HEK293 (cell line): ENCODE data around the gene DLL4.
A peak's percentile ranks its signal among the peaks of the same experiment; 100 is the strongest.
"Not testable (repeated sequence)": the region's sequence is repeated elsewhere in the genome, so short reads cannot be mapped to it uniquely, and the experiment has no call there.

ENCODE experiments used
- CTCF ChIA-PET: fragments of 350-600 bp; formaldehyde crosslinking; extraction: SDS; loops from one replicate; lab custom pipeline; 2021; ENCODE audit warnings: antibody characterized with exemption; lab: Yijun Ruan, JAX
- POLR2A ChIA-PET: fragments of 300-600 bp; formaldehyde crosslinking; extraction: SDS; loops from one replicate; lab custom pipeline; 2020; ENCODE audit warnings: antibody characterized with exemption, inconsistent platforms; lab: Yijun Ruan, JAX
- H3K27ac ChIP-seq: fragments of 200-500 bp; sonication (Bioruptor generic); 2 replicates; pipeline ENCODE4 v1.5.1; 2014; ENCODE audit warnings: low read depth, low read length, control low read depth, inconsistent platforms; ENCODE audit errors: extremely low read depth
- H3K36me3 ChIP-seq, 2 experiments: fragments of 200-500 bp in 1 of 2; sonication (Bioruptor generic) in 1 of 2; 1 replicate in 1 of 2; 2 replicates in 1 of 2; pipeline ENCODE4 v1.5.1; 2014 to 2017; ENCODE audit warnings: inconsistent platforms in 2 of 2, low read length in 2 of 2; ENCODE audit not compliant: control insufficient read depth in 2 of 2, insufficient read depth in 1 of 2
- H3K4me1 ChIP-seq: fragments of 200-500 bp; sonication (Bioruptor generic); 2 replicates; pipeline ENCODE4 v1.5.1; 2014; ENCODE audit warnings: mild to moderate bottlenecking, low read length, inconsistent platforms; ENCODE audit not compliant: control insufficient read depth, insufficient read depth
- H3K4me3 ChIP-seq: 2 replicates; pipeline ENCODE4 v1.5.1; 2011; ENCODE audit warnings: low read depth, mild to moderate bottlenecking, control low read depth, low read length, moderate library complexity
- H3K9me3 ChIP-seq: fragments of 200-500 bp; sonication (Bioruptor generic); 2 replicates; pipeline ENCODE4 v1.5.1; 2014; ENCODE audit warnings: low read depth, low read length, inconsistent platforms; ENCODE audit not compliant: control insufficient read depth, insufficient read depth
- BCL11B ChIP-seq: fragments of 450-650 bp; formaldehyde crosslinking; IDR thresholded peaks from 2 replicates; pipeline ENCODE4 v1.5.1; 2016; ENCODE audit warnings: low read depth, missing biosample characterization, missing genetic modification characterization
- FEZF1 ChIP-seq: fragments of 450-650 bp; formaldehyde crosslinking; IDR thresholded peaks from 2 replicates; pipeline ENCODE4 v1.5.1; 2016; ENCODE audit warnings: missing biosample characterization, missing genetic modification characterization
- GLIS1 ChIP-seq: fragments of 450-650 bp; formaldehyde crosslinking; IDR thresholded peaks from 2 replicates; pipeline ENCODE4 v1.5.1; 2016; ENCODE audit warnings: missing biosample characterization, missing genetic modification characterization
- IKZF3 ChIP-seq: fragments of 450-650 bp; IDR thresholded peaks from 2 replicates; pipeline ENCODE4 v1.5.0; 2018; ENCODE audit warnings: missing biosample characterization, mild to moderate bottlenecking, missing genetic modification characterization, moderate library complexity
- KLF10 ChIP-seq: fragments of 450-650 bp; IDR thresholded peaks from 2 replicates; pipeline ENCODE4 v1.5.1; 2018; ENCODE audit warnings: missing biosample characterization, mild to moderate bottlenecking, missing genetic modification characterization
- KLF7 ChIP-seq: fragments of 450-650 bp; formaldehyde crosslinking; IDR thresholded peaks from 2 replicates; pipeline ENCODE4 v1.5.1; 2016; ENCODE audit warnings: missing biosample characterization, missing genetic modification characterization, borderline replicate concordance
- SCRT2 ChIP-seq: fragments of 450-650 bp; formaldehyde crosslinking; IDR thresholded peaks from 2 replicates; pipeline ENCODE4 v1.5.1; 2016; ENCODE audit warnings: missing biosample characterization, missing genetic modification characterization
- ZIC2 ChIP-seq: fragments of 450-650 bp; formaldehyde crosslinking; IDR thresholded peaks from 2 replicates; pipeline ENCODE4 v1.5.1; 2016; ENCODE audit warnings: missing biosample characterization, missing genetic modification characterization
- ZNF112 ChIP-seq: fragments of 450-650 bp; formaldehyde crosslinking; IDR thresholded peaks from 2 replicates; pipeline ENCODE4 v1.5.0; 2017; ENCODE audit warnings: missing biosample characterization, missing genetic modification characterization
- ZNF2 ChIP-seq: fragments of 450-650 bp; formaldehyde crosslinking; IDR thresholded peaks from 2 replicates; pipeline ENCODE4 v1.5.1; 2016; ENCODE audit warnings: missing biosample characterization, missing genetic modification characterization
- ZNF394 ChIP-seq: fragments of 450-650 bp; formaldehyde crosslinking; IDR thresholded peaks from 2 replicates; pipeline ENCODE4 v1.5.1; 2016; ENCODE audit warnings: missing biosample characterization, missing genetic modification characterization, mild to moderate bottlenecking, moderate library complexity, borderline replicate concordance
- ZNF596 ChIP-seq: fragments of 450-650 bp; IDR thresholded peaks from 2 replicates; pipeline ENCODE4 v1.5.0; 2018; ENCODE audit warnings: missing biosample characterization, mild to moderate bottlenecking, missing genetic modification characterization, moderate library complexity
- ZNF768 ChIP-seq: fragments of 450-650 bp; formaldehyde crosslinking; IDR thresholded peaks from 2 replicates; pipeline ENCODE4 v1.5.1; 2018; ENCODE audit warnings: missing biosample characterization, mild to moderate bottlenecking, missing genetic modification characterization
- TF ChIP-seq, protein P1 (sequence below): fragments of 450-650 bp; formaldehyde crosslinking; IDR thresholded peaks from 2 replicates; pipeline ENCODE4 v1.5.1; 2016; ENCODE audit warnings: missing biosample characterization, missing genetic modification characterization
- TF ChIP-seq, protein P2 (sequence below): fragments of 450-650 bp; formaldehyde crosslinking; IDR thresholded peaks from 2 replicates; pipeline ENCODE4 v1.5.1; 2016; ENCODE audit warnings: missing biosample characterization, missing genetic modification characterization
- TF ChIP-seq, protein P3 (sequence below): fragments of 450-650 bp; formaldehyde crosslinking; conservative IDR thresholded peaks from 2 replicates; pipeline ENCODE4 v1.5.1; 2016; ENCODE audit warnings: low read depth, missing biosample characterization, missing genetic modification characterization

DLL4 gene

DNA sequence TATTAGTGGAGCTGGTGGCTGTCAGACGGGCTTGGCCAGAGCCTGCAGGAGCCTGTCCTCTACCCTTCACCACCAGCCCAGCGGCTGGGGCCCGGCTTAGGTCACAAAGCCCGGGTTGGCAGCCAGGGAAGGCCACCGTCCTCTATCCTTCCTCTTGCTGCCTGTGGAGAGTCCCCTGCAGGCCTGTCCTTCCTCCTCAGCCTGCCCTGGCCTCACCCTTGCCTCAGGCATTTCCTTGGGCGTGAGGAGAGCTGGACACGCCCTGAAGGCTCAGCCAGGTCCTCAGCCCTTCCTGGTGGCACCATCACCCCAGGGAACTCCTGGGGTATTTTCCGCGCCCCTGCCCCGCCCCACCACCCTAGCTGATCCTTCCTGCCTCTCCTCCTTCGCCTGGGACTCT lies 31.8 kb downstream of the DLL4 start:
- Histone ChIP-seq H3K4me3 (no peak overlapping the region), H3K4me1 (peaks cover 3% of the 10 kb centered on the region; the same call in 1 of the 2 replicates), H3K36me3 (no peaks in the 10 kb centered on the region), H3K9me3 (no peaks in the 10 kb centered on the region), H3K27ac (no peak overlapping the region)
- ChIA-PET POLR2A (interaction anchor here (0.5 to 0.6 kb wide), 2 partner anchors 63 to 229 kb away, joined by 4 to 6 read pairs; no protein-coding TSS in a partner anchor), CTCF (no interaction called here)
- TF ChIP-seq KLF10 (tag by site-specific recombination), result no peak
- TF ChIP-seq, protein P1, sequence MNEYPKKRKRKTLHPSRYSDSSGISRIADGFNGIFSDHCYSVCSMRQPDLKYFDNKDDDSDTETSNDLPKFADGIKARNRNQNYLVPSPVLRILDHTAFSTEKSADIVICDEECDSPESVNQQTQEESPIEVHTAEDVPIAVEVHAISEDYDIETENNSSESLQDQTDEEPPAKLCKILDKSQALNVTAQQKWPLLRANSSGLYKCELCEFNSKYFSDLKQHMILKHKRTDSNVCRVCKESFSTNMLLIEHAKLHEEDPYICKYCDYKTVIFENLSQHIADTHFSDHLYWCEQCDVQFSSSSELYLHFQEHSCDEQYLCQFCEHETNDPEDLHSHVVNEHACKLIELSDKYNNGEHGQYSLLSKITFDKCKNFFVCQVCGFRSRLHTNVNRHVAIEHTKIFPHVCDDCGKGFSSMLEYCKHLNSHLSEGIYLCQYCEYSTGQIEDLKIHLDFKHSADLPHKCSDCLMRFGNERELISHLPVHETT (tag by site-specific recombination), result no peak
- no peak for TF ChIP-seq ZNF2 (tag by site-specific recombination)
- TF ChIP-seq ZIC2 (tag by site-specific recombination), result peak; percentile 40; the same call in 1 of the 2 replicates
- no peak for TF ChIP-seq BCL11B

DNA sequence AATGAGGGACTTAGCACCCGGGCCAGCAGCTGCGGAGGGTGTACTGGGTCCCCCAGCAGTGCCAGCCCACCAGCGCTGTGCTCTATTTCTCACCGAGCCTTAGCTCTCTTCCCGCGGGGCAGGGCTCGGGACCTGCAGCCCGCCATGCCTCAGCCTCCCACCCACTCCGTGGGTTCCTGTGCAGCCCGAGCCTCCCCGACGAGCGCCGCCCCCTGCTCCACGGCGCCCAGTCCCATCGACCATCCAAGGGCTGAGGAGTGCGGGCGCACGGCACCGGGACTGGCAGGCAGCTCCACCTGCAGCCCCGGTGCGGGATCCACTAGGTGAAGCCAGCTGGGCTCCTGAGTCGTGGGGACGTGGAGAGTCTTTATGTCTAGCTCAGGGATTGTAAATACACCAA lies 32.6 kb downstream of the DLL4 start:
- not testable (repeated sequence) for H3K9me3 ChIP-seq, H3K4me1 ChIP-seq, H3K4me3 ChIP-seq, H3K27ac ChIP-seq, H3K36me3 ChIP-seq
- ChIA-PET CTCF (interaction anchor here (1.0 kb wide), 1 partner anchor 20 kb away, joined by 5 read pairs; no protein-coding TSS in a partner anchor), POLR2A (interaction anchor here (2.1 kb wide), 1 partner anchor 9 kb away, joined by 18 read pairs; the partner anchor contains the start of gene CHAC1)

DNA sequence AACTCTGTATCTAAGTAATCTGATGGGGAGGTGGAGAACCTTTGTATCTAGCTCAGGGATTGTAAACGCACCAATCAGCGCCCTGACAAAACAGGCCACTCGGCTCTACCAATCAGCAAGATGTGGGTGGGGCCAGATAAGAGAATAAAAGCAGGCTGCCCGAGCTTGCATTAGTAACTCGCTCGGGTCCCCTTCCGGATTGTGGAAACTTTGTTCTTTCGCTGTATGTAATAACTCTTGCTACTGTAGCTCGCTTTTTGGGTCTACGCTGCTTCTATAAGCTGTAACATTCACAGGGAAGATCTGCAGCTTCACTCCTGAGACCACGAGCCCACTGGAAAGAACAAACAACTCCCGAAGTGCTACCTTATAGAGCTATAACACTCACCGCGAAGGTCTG lies 33.2 kb downstream of the DLL4 start:
- not testable (repeated sequence) for H3K9me3 ChIP-seq, H3K27ac ChIP-seq, H3K4me1 ChIP-seq, H3K36me3 ChIP-seq, H3K4me3 ChIP-seq
- ChIA-PET CTCF (interaction anchor here (0.6 to 1.0 kb wide), 3 partner anchors 16 to 32 kb away, joined by 3 to 5 read pairs (median 5); no protein-coding TSS in a partner anchor), POLR2A (interaction anchor here (2.1 kb wide), 1 partner anchor 9 kb away, joined by 18 read pairs; the partner anchor contains the start of gene CHAC1)

DNA sequence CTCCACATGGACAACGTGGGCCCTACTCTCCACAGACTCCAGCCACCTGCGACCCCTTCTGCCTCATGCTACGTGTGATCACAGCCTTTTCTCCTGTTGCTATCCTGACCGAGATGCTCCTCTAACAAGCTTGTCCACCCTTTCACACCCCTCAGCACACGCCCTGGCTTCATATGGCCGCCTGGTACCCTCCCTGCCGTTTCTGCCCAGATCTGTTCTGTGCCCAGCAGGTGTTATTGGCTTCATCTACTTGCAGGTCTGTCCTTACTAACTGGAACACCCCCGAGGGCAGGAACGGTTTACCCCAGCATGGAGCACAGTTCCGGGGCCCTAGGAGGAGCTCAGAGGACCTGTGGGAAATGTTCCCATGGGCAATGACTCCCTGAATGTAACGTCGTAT lies 34.1 kb downstream of the DLL4 start:
- Histone ChIP-seq H3K27ac (no peak overlapping the region), H3K36me3 (no peaks in the 10 kb centered on the region), H3K4me1 (no peaks in the 10 kb centered on the region)
- POLR2A ChIA-PET, result interaction anchor here (2.1 to 2.2 kb wide), 2 partner anchors 10 kb away, joined by 15 to 18 read pairs; partner anchors contain the start of gene CHAC1
- no peak for TF ChIP-seq ZNF112 (tag by site-specific recombination)
- 0 out of 2 replicates have a peak, but pooled peaks have one; percentile 21 for TF ChIP-seq SCRT2 (tag by site-specific recombination)
- TF ChIP-seq FEZF1 (tag by site-specific recombination), result no peak
- TF ChIP-seq IKZF3 (tag by site-specific recombination), result no peak
- TF ChIP-seq ZNF768 (tag by site-specific recombination), result no peak
- TF ChIP-seq, protein P2, sequence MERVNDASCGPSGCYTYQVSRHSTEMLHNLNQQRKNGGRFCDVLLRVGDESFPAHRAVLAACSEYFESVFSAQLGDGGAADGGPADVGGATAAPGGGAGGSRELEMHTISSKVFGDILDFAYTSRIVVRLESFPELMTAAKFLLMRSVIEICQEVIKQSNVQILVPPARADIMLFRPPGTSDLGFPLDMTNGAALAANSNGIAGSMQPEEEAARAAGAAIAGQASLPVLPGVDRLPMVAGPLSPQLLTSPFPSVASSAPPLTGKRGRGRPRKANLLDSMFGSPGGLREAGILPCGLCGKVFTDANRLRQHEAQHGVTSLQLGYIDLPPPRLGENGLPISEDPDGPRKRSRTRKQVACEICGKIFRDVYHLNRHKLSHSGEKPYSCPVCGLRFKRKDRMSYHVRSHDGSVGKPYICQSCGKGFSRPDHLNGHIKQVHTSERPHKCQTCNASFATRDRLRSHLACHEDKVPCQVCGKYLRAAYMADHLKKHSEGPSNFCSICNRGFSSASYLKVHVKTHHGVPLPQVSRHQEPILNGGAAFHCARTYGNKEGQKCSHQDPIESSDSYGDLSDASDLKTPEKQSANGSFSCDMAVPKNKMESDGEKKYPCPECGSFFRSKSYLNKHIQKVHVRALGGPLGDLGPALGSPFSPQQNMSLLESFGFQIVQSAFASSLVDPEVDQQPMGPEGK (tag by site-specific recombination), result no peak
- TF ChIP-seq GLIS1, result no peak
- no peak for TF ChIP-seq ZNF2 (tag by site-specific recombination)
- no peak for TF ChIP-seq ZNF596 (tag by site-specific recombination)
- 0 out of 2 replicates have a peak, but pooled peaks have one; percentile 13 for TF ChIP-seq ZIC2 (tag by site-specific recombination)
- TF ChIP-seq KLF7 (tag by site-specific recombination), result no peak
- TF ChIP-seq ZNF394, result no peak
- TF ChIP-seq, protein P3, sequence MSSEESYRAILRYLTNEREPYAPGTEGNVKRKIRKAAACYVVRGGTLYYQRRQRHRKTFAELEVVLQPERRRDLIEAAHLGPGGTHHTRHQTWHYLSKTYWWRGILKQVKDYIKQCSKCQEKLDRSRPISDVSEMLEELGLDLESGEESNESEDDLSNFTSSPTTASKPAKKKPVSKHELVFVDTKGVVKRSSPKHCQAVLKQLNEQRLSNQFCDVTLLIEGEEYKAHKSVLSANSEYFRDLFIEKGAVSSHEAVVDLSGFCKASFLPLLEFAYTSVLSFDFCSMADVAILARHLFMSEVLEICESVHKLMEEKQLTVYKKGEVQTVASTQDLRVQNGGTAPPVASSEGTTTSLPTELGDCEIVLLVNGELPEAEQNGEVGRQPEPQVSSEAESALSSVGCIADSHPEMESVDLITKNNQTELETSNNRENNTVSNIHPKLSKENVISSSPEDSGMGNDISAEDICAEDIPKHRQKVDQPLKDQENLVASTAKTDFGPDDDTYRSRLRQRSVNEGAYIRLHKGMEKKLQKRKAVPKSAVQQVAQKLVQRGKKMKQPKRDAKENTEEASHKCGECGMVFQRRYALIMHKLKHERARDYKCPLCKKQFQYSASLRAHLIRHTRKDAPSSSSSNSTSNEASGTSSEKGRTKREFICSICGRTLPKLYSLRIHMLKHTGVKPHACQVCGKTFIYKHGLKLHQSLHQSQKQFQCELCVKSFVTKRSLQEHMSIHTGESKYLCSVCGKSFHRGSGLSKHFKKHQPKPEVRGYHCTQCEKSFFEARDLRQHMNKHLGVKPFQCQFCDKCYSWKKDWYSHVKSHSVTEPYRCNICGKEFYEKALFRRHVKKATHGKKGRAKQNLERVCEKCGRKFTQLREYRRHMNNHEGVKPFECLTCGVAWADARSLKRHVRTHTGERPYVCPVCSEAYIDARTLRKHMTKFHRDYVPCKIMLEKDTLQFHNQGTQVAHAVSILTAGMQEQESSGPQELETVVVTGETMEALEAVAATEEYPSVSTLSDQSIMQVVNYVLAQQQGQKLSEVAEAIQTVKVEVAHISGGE (tag by site-specific recombination), result no peak
- TF ChIP-seq, all 188 proteins: peak for 2
- Histone ChIP-seq H3K4me3 (no peak overlapping the region), H3K9me3 (no peaks in the 10 kb centered on the region)
- CTCF ChIA-PET, result interaction anchor here (0.6 to 1.0 kb wide), 3 partner anchors 8 to 33 kb away, joined by 3 read pairs; no protein-coding TSS in a partner anchor
